Measurements from ENCODE around the gene ABCC12. TPM values are rescaled to one million over a fixed set of nuclear protein-coding genes. Genes with fewer than 3 reads are reported as not detected.

The ABCC12 gene
- total and polyA plus RNA-seq, 4 donors: 0.25 TPM; not detected in 3

DNA sequence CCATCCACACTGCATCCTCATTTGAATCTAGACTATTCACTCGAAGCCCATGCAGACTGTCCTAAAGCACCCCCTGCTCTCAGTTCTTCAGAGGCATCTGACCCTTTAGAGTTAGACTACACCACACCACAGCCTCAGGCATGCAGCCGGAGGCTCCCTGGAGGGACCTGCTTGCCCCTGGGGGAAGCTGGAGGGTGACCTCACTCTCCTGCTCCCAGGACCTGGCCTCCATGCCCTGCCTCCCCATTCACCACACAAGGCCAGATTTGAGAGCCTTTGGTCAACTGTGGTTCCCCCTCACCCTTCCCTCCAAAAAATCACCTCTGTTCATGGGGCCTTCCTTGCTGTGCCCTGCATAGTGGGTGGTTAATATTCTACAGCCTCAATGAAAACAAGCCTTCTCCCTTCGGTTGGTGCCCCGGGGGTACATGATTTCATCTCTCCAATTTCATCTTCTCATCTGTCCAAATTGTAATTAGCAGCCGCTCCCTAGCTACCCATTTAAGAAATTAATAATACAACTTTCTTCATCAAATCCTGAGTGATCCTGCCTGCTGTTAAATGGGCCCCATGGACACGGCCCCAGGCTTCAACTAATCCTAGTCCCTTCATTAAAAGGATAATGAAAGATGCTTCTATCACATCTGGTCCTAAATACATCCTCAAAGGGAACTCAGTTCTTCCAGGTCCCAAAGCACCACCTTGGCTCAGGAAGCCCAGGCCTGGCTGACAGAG, 24.4 kb downstream of the ABCC12 start:
- DNase-seq (ENCODE audit: low spot score): no peak
- WGBS: 83% methylated on average over 6 of the region's 6 CpGs
- Histone ChIP-seq H3K36me3 (ENCODE audit: control insufficient read depth in 4 of 4, insufficient read depth in 3 of 4, low read depth in 1 of 4, low read length in 3 of 4) (no peaks in the 10 kb centered on the region), H3K4me1 (ENCODE audit: control insufficient read depth in 4 of 4, insufficient read depth in 4 of 4, low read length in 3 of 4) (no peaks in the 10 kb centered on the region), H3K27ac (ENCODE audit: low read depth in 1 of 2, low read length in 2 of 2) (no peak overlapping the region), H3K9me3 (ENCODE audit: control insufficient read depth in 4 of 4, low read length in 3 of 4) (no peaks in the 10 kb centered on the region), H3K4me3 (ENCODE audit: low read depth in 1 of 3, low read length in 3 of 3) (no peak overlapping the region), H3K27me3 (ENCODE audit: control insufficient read depth in 4 of 4, insufficient read depth in 4 of 4, low read length in 3 of 4) (peaks cover 0 to 5% (median 0%) of the 10 kb centered on the region in 4 donors), H3K9ac (ENCODE audit: low read depth in 1 of 2, low read length in 2 of 2) (no peak overlapping the region)
- TF ChIP-seq YY1 (IDR thresholded peaks at IDR 0.05) (no peak), JUND (IDR thresholded peaks at IDR 0.05) (no peak), RAD21 (IDR thresholded peaks at IDR 0.05) (no peak), HNF4A (conservative IDR thresholded peaks at IDR 0.05) (no peak), GABPA (IDR thresholded peaks at IDR 0.05 in 1 of 2, conservative IDR thresholded peaks at IDR 0.05 in 1 of 2) (no peak), RXRA (IDR thresholded peaks at IDR 0.05) (no peak), NR2F2 (IDR thresholded peaks at IDR 0.05) (no peak), FOXA2 (IDR thresholded peaks at IDR 0.05) (no peak), SP1 (IDR thresholded peaks at IDR 0.05) (no peak)
- TF ChIP-seq, protein P1, sequence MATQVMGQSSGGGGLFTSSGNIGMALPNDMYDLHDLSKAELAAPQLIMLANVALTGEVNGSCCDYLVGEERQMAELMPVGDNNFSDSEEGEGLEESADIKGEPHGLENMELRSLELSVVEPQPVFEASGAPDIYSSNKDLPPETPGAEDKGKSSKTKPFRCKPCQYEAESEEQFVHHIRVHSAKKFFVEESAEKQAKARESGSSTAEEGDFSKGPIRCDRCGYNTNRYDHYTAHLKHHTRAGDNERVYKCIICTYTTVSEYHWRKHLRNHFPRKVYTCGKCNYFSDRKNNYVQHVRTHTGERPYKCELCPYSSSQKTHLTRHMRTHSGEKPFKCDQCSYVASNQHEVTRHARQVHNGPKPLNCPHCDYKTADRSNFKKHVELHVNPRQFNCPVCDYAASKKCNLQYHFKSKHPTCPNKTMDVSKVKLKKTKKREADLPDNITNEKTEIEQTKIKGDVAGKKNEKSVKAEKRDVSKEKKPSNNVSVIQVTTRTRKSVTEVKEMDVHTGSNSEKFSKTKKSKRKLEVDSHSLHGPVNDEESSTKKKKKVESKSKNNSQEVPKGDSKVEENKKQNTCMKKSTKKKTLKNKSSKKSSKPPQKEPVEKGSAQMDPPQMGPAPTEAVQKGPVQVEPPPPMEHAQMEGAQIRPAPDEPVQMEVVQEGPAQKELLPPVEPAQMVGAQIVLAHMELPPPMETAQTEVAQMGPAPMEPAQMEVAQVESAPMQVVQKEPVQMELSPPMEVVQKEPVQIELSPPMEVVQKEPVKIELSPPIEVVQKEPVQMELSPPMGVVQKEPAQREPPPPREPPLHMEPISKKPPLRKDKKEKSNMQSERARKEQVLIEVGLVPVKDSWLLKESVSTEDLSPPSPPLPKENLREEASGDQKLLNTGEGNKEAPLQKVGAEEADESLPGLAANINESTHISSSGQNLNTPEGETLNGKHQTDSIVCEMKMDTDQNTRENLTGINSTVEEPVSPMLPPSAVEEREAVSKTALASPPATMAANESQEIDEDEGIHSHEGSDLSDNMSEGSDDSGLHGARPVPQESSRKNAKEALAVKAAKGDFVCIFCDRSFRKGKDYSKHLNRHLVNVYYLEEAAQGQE (IDR thresholded peaks at IDR 0.05): no peak
- TF ChIP-seq, protein P2, sequence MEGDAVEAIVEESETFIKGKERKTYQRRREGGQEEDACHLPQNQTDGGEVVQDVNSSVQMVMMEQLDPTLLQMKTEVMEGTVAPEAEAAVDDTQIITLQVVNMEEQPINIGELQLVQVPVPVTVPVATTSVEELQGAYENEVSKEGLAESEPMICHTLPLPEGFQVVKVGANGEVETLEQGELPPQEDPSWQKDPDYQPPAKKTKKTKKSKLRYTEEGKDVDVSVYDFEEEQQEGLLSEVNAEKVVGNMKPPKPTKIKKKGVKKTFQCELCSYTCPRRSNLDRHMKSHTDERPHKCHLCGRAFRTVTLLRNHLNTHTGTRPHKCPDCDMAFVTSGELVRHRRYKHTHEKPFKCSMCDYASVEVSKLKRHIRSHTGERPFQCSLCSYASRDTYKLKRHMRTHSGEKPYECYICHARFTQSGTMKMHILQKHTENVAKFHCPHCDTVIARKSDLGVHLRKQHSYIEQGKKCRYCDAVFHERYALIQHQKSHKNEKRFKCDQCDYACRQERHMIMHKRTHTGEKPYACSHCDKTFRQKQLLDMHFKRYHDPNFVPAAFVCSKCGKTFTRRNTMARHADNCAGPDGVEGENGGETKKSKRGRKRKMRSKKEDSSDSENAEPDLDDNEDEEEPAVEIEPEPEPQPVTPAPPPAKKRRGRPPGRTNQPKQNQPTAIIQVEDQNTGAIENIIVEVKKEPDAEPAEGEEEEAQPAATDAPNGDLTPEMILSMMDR (IDR thresholded peaks at IDR 0.05; ENCODE audit: low read depth, low read length, missing input control): no peak

DNA sequence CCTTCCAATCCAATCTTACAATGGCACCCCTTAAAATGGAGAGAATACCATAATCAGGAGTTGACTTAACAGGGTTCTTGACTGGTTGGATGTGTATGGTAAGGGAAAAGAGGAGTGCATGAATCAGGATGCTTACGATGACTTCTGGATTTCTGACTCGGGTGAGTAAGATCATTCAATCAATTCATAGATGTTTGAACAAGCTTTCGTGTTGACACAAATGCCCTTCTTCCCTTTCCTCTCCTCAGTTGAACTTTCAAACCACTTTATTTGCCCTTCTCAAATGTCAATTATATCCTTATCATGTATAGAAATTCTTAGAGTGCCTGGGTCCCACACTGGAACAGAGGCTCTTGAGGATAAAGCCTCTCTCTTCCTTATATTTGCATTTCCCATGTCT, 25.9 kb downstream of the ABCC12 start:
- TF ChIP-seq SP1 (IDR thresholded peaks at IDR 0.05) (no peak), RXRA (IDR thresholded peaks at IDR 0.05) (no peak)
- Histone ChIP-seq H3K4me3 (ENCODE audit: low read depth in 1 of 3, low read length in 3 of 3) (no peak overlapping the region), H3K9ac (ENCODE audit: low read depth in 1 of 2, low read length in 2 of 2) (no peak overlapping the region), H3K9me3 (ENCODE audit: control insufficient read depth in 4 of 4, low read length in 3 of 4) (no peaks in the 10 kb centered on the region), H3K27ac (ENCODE audit: low read depth in 1 of 2, low read length in 2 of 2) (no peak overlapping the region), H3K27me3 (ENCODE audit: control insufficient read depth in 4 of 4, insufficient read depth in 4 of 4, low read length in 3 of 4) (peaks cover 0 to 5% (median 0%) of the 10 kb centered on the region in 4 donors), H3K4me1 (ENCODE audit: control insufficient read depth in 4 of 4, insufficient read depth in 4 of 4, low read length in 3 of 4) (no peaks in the 10 kb centered on the region), H3K36me3 (ENCODE audit: control insufficient read depth in 4 of 4, insufficient read depth in 3 of 4, low read depth in 1 of 4, low read length in 3 of 4) (no peaks in the 10 kb centered on the region)
- no peak for DNase-seq (ENCODE audit: low spot score)
- WGBS: 44% methylated on average over 3 of the region's 3 CpGs

DNA sequence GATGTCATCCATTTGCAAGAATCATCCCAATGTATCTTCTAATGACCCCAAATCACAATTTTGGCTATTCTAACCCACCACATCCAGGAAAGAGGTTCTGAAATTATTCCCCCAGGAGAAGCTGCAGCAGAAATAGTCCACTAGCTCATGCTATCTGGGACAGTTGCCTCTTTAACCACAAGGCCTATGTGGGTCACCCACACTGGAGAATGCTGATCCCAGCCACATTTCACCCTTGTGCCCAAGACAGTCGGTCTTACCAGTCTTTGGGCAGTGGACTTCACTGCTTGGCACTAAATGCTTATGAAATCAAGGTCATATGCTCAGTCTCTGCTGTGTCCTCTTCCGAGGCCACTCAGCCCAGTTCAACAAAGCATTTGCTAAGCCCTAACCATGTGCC, 27.0 kb downstream of the ABCC12 start:
- Histone ChIP-seq H3K4me1 (ENCODE audit: control insufficient read depth in 4 of 4, insufficient read depth in 4 of 4, low read length in 3 of 4) (no peaks in the 10 kb centered on the region), H3K4me3 (ENCODE audit: low read depth in 1 of 3, low read length in 3 of 3) (no peak overlapping the region), H3K27ac (ENCODE audit: low read depth in 1 of 2, low read length in 2 of 2) (no peak overlapping the region), H3K36me3 (ENCODE audit: control insufficient read depth in 4 of 4, insufficient read depth in 3 of 4, low read depth in 1 of 4, low read length in 3 of 4) (no peaks in the 10 kb centered on the region), H3K9me3 (ENCODE audit: control insufficient read depth in 4 of 4, low read length in 3 of 4) (no peaks in the 10 kb centered on the region), H3K9ac (ENCODE audit: low read depth in 1 of 2, low read length in 2 of 2) (no peak overlapping the region), H3K27me3 (ENCODE audit: control insufficient read depth in 4 of 4, insufficient read depth in 4 of 4, low read length in 3 of 4) (peaks cover 0 to 5% (median 0%) of the 10 kb centered on the region in 4 donors)
- no peak for DNase-seq (ENCODE audit: low spot score)
- WGBS: 79% methylated on average over 2 of the region's 2 CpGs
- TF ChIP-seq, protein P1 (IDR thresholded peaks at IDR 0.05): no peak
- no peak for TF ChIP-seq RXRA (IDR thresholded peaks at IDR 0.05)
- no peak for TF ChIP-seq EGR1 (IDR thresholded peaks at IDR 0.05; ENCODE audit: low read depth in 2 of 2)
- no peak for TF ChIP-seq RAD21 (IDR thresholded peaks at IDR 0.05)
- no peak for TF ChIP-seq FOXA1 (IDR thresholded peaks at IDR 0.05)
- TF ChIP-seq JUND (IDR thresholded peaks at IDR 0.05): no peak
- TF ChIP-seq, protein P3, sequence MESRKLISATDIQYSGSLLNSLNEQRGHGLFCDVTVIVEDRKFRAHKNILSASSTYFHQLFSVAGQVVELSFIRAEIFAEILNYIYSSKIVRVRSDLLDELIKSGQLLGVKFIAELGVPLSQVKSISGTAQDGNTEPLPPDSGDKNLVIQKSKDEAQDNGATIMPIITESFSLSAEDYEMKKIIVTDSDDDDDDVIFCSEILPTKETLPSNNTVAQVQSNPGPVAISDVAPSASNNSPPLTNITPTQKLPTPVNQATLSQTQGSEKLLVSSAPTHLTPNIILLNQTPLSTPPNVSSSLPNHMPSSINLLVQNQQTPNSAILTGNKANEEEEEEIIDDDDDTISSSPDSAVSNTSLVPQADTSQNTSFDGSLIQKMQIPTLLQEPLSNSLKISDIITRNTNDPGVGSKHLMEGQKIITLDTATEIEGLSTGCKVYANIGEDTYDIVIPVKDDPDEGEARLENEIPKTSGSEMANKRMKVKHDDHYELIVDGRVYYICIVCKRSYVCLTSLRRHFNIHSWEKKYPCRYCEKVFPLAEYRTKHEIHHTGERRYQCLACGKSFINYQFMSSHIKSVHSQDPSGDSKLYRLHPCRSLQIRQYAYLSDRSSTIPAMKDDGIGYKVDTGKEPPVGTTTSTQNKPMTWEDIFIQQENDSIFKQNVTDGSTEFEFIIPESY (IDR thresholded peaks at IDR 0.05): no peak
